OCI-LY3 (cell line): ENCODE data around the gene ZNF318.

Experiments used
- H2AFZ ChIP-seq: fragments of 200-600, 300-600 bp; shearing (Covaris generic); 2 replicates; pipeline ENCODE4 v1.6.0; 2014; ENCODE audit warnings: antibody characterized with exemption, low read depth, low read length
- H3K27ac ChIP-seq: fragments of 200-600, 300-600 bp; sonication (generic); 2 replicates; pipeline ENCODE4 v1.5.1; 2014; ENCODE audit warnings: mild to moderate bottlenecking, low read length, moderate library complexity, mixed read lengths
- H3K27me3 ChIP-seq: fragments of 200-600, 300-600 bp; sonication (generic); 2 replicates; pipeline ENCODE4 v1.6.1; 2014; ENCODE audit warnings: low read depth, low read length, mixed read lengths
- H3K36me3 ChIP-seq: fragments of 200-600, 300-600 bp; sonication (generic); replicated peaks from 2 replicates; pipeline ENCODE3; 2014; ENCODE audit warnings: low read depth, low read length, mixed read lengths
- H3K4me1 ChIP-seq: fragments of 300-600, 200-600 bp; sonication (generic); 2 replicates; pipeline ENCODE4 v1.6.1; 2014; ENCODE audit warnings: low read length, mixed read lengths
- H3K4me2 ChIP-seq: fragments of 200-600, 300-600 bp; sonication (generic); 2 replicates; pipeline ENCODE4 v1.6.1; 2014; ENCODE audit warnings: low read length, mixed read lengths
- H3K4me3 ChIP-seq: fragments of 300-600, 200-600 bp; sonication (generic); 2 replicates; pipeline ENCODE4 v1.5.1; 2014; ENCODE audit warnings: antibody characterized with exemption, mild to moderate bottlenecking, low read length, moderate library complexity
- H3K79me2 ChIP-seq: fragments of 300-600, 200-600 bp; shearing (Covaris generic); 2 replicates; pipeline ENCODE4 v1.6.1; 2014; ENCODE audit warnings: mild to moderate bottlenecking, low read length, mixed read lengths
- H3K9ac ChIP-seq: fragments of 300-600, 200-600 bp; shearing (Covaris generic); 2 replicates; pipeline ENCODE4 v1.6.0; 2014; ENCODE audit warnings: mild to moderate bottlenecking, low read length, moderate library complexity
- H3K9me3 ChIP-seq: fragments of 200-600, 300-600 bp; shearing (Covaris generic); 2 replicates; pipeline ENCODE4 v1.6.1; 2014; ENCODE audit warnings: low read length, mixed read lengths; ENCODE audit not compliant: insufficient read depth
- H4K20me1 ChIP-seq: fragments of 200-600, 300-600 bp; sonication (generic); 2 replicates; pipeline ENCODE4 v1.6.1; 2016; ENCODE audit warnings: low read length, mixed read lengths; ENCODE audit not compliant: insufficient read depth
- CTCF ChIP-seq: fragments of 200-600, 300-600 bp; sonication (generic); IDR thresholded peaks from 2 replicates; pipeline ENCODE4 v1.5.1; 2014; ENCODE audit warnings: antibody characterized with exemption, low read length, low read depth
- EZH2phosphoT487 ChIP-seq: fragments of 200-600 bp; shearing (Covaris generic); IDR thresholded peaks from 2 replicates; pipeline ENCODE4 v1.6.1; 2018; ENCODE audit warnings: antibody characterized with exemption, mixed run types, low read depth

The ZNF318 gene

GRCh38 chr6:43402820-43403219 is 33.4 kb upstream of the ZNF318 start:
- Histone ChIP-seq H3K27ac (no peak overlapping the region), H3K79me2 (no peaks in the 10 kb centered on the region), H3K4me3 (no peak overlapping the region), H3K4me2 (no peak overlapping the region), H2AFZ (no peak overlapping the region), H3K36me3 (no peaks in the 10 kb centered on the region), H3K9ac (no peak overlapping the region), H3K4me1 (peaks cover 10% of the 10 kb centered on the region), H4K20me1 (no peaks in the 10 kb centered on the region), H3K9me3 (no peaks in the 10 kb centered on the region), H3K27me3 (0 out of 2 replicates have a peak, but pooled peaks cover 4% of the 10 kb centered on the region)
- TF ChIP-seq CTCF = no peak
- no peak for TF ChIP-seq EZH2phosphoT487

GRCh38 chr6:43401730-43402129 is 32.3 kb upstream of the ZNF318 start:
- no peaks in the 10 kb centered on the region for H3K9me3 ChIP-seq

GRCh38 chr6:43399932-43400487 is 30.6 kb upstream of the ZNF318 start:
- H4K20me1 ChIP-seq = no peaks in the 10 kb centered on the region
- H3K79me2 ChIP-seq = no peaks in the 10 kb centered on the region
- H3K36me3 ChIP-seq = no peaks in the 10 kb centered on the region
- no peak overlapping the region for H3K9ac ChIP-seq
- H3K9me3 ChIP-seq = no peaks in the 10 kb centered on the region
- TF ChIP-seq EZH2phosphoT487 (no peak), CTCF (no peak)
- no peak overlapping the region for H2AFZ ChIP-seq
- no peak overlapping the region for H3K4me2 ChIP-seq
- H3K4me3 ChIP-seq = no peak overlapping the region
- H3K27ac ChIP-seq = no peak overlapping the region
- peaks cover 21% of the 10 kb centered on the region for H3K4me1 ChIP-seq
- H3K27me3 ChIP-seq = 0 out of 2 replicates have a peak, but pooled peaks cover 4% of the 10 kb centered on the region

More at GRCh38 chr6:43401730-43402129, 32.3 kb upstream of the ZNF318 start:
- Histone ChIP-seq H3K4me1 (peaks cover 19% of the 10 kb centered on the region), H3K9ac (no peak overlapping the region), H3K27me3 (0 out of 2 replicates have a peak, but pooled peaks cover 4% of the 10 kb centered on the region), H3K4me3 (no peak overlapping the region), H3K79me2 (no peaks in the 10 kb centered on the region), H3K36me3 (no peaks in the 10 kb centered on the region), H2AFZ (no peak overlapping the region), H4K20me1 (no peaks in the 10 kb centered on the region), H3K27ac (no peak overlapping the region), H3K4me2 (no peak overlapping the region)
- TF ChIP-seq CTCF = no peak
- no peak for TF ChIP-seq EZH2phosphoT487

GRCh38 chr6:43396408-43397149 is 27.1 kb upstream of the ZNF318 start:
- Histone ChIP-seq H3K79me2 (no peaks in the 10 kb centered on the region), H3K36me3 (no peaks in the 10 kb centered on the region), H3K4me2 (no peak overlapping the region), H3K27me3 (0 out of 2 replicates have a peak, but pooled peaks cover under 1% of the 10 kb centered on the region), H3K4me3 (no peak overlapping the region), H3K27ac (no peak overlapping the region), H3K9ac (no peak overlapping the region), H4K20me1 (no peaks in the 10 kb centered on the region), H3K4me1 (peaks cover 36% of the 10 kb centered on the region), H2AFZ (no peak overlapping the region), H3K9me3 (no peaks in the 10 kb centered on the region)
- TF ChIP-seq CTCF (no peak), EZH2phosphoT487 (no peak)
